SK-N-SH treated with all-trans-retinoic acid at 6 μM for 48 hours (cell line): ENCODE data around the gene CALB2.

Source experiments
- ATAC-seq: fragments of 200-7000 bp; cut with Tn5 transposase; 3 replicates; pipeline ENCODE4 v1.9.1; 2020; ENCODE audit warnings: mild to moderate bottlenecking, moderate library complexity
- ARNTL ChIP-seq: fragments of 450-650 bp; formaldehyde crosslinking; IDR thresholded peaks from 2 replicates; pipeline ENCODE4 v1.5.0; 2020; ENCODE audit warnings: low read depth, mild to moderate bottlenecking, moderate library complexity, borderline replicate concordance
- BACH2 ChIP-seq: fragments of 250-450 bp; sonication (Bioruptor Pico); IDR thresholded peaks from 2 replicates; pipeline ENCODE4 v1.9.0; 2021; ENCODE audit warnings: mild to moderate bottlenecking, borderline replicate concordance
- CSDC2 ChIP-seq: fragments of 250-450 bp; sonication (Bioruptor Pico); IDR thresholded peaks from 2 replicates; pipeline ENCODE4 v1.5.0; 2020; ENCODE audit warnings: mild to moderate bottlenecking, moderate library complexity
- ESRRG ChIP-seq: fragments of 250-450 bp; sonication (Bioruptor Pico); IDR thresholded peaks from 2 replicates; pipeline ENCODE4 v1.6.1; 2021; ENCODE audit warnings: mild to moderate bottlenecking
- GLIS3 ChIP-seq: fragments of 250-450 bp; sonication (Bioruptor Pico); IDR thresholded peaks from 2 replicates; pipeline ENCODE4 v1.5.0; 2020; ENCODE audit warnings: mild to moderate bottlenecking, moderate library complexity
- ISL1 ChIP-seq: fragments of 250-450 bp; sonication (Bioruptor Pico); IDR thresholded peaks from 2 replicates; pipeline ENCODE4 v2.1.2; 2022; ENCODE audit warnings: mild to moderate bottlenecking, moderate library complexity
- OSR1 ChIP-seq: fragments of 250-450 bp; sonication (Bioruptor Pico); IDR thresholded peaks from 2 replicates; pipeline ENCODE4 v1.8.0; 2022; ENCODE audit warnings: moderate library complexity, mild to moderate bottlenecking, inconsistent platforms
- PPARA ChIP-seq: fragments of 250-450 bp; sonication (Bioruptor Pico); IDR thresholded peaks from 2 replicates; pipeline ENCODE4 v1.5.0; 2020; ENCODE audit warnings: mild to moderate bottlenecking, borderline replicate concordance
- RARB ChIP-seq: fragments of 250-450 bp; sonication (Bioruptor Pico); IDR thresholded peaks from 2 replicates; pipeline ENCODE4 v1.8.0; 2021; ENCODE audit warnings: mild to moderate bottlenecking, moderate library complexity
- SNAI2 ChIP-seq: fragments of 250-450 bp; sonication (Bioruptor Pico); IDR thresholded peaks from 2 replicates; pipeline ENCODE4 v1.5.0; 2020; ENCODE audit warnings: mild to moderate bottlenecking, moderate library complexity
- TCF4 ChIP-seq: fragments of 250-450 bp; sonication (Bioruptor Pico); IDR thresholded peaks from 2 replicates; pipeline ENCODE4 v1.8.0; 2021; ENCODE audit warnings: mild to moderate bottlenecking, moderate library complexity, borderline replicate concordance
- TOX ChIP-seq: fragments of 250-450 bp; sonication (Bioruptor Pico); IDR thresholded peaks from 2 replicates; pipeline ENCODE4 v1.8.0; 2021; ENCODE audit warnings: mild to moderate bottlenecking, moderate library complexity, borderline replicate concordance
- ZC3H10 ChIP-seq: fragments of 250-450 bp; sonication (Bioruptor Pico); IDR thresholded peaks from 2 replicates; pipeline ENCODE4 v1.5.1; 2021; ENCODE audit warnings: mild to moderate bottlenecking, moderate library complexity
- ZFP3 ChIP-seq: fragments of 250-450 bp; sonication (Bioruptor Pico); IDR thresholded peaks from 2 replicates; pipeline ENCODE4 v1.5.0; 2020; ENCODE audit warnings: mild to moderate bottlenecking, moderate library complexity
- ZFP30 ChIP-seq: fragments of 450-650 bp; formaldehyde crosslinking; IDR thresholded peaks from 2 replicates; pipeline ENCODE4 v1.5.0; 2022; ENCODE audit warnings: mild to moderate bottlenecking, moderate library complexity
- ZNF565 ChIP-seq: fragments of 450-650 bp; formaldehyde crosslinking; conservative IDR thresholded peaks from 2 replicates; pipeline ENCODE4 v1.5.0; 2020; ENCODE audit warnings: low read depth, mild to moderate bottlenecking, moderate library complexity
- ZNF70 ChIP-seq: fragments of 450-650 bp; formaldehyde crosslinking; IDR thresholded peaks from 2 replicates; pipeline ENCODE4 v1.5.0; 2020; ENCODE audit warnings: mild to moderate bottlenecking, moderate library complexity
- ZNF8 ChIP-seq: fragments of 450-650 bp; formaldehyde crosslinking; IDR thresholded peaks from 2 replicates; pipeline ENCODE4 v1.5.0; 2020; ENCODE audit warnings: mild to moderate bottlenecking, moderate library complexity
- TF ChIP-seq, protein P1 (sequence below): fragments of 250-450 bp; sonication (Bioruptor Pico); IDR thresholded peaks from 2 replicates; pipeline ENCODE4 v1.5.0; 2020; ENCODE audit warnings: mild to moderate bottlenecking, moderate library complexity
- TF ChIP-seq, protein P2 (sequence below): fragments of 250-450 bp; sonication (Bioruptor Pico); IDR thresholded peaks from 2 replicates; pipeline ENCODE4 v1.5.1; 2020; ENCODE audit warnings: low read depth, mild to moderate bottlenecking, moderate library complexity
- TF ChIP-seq, protein P3 (sequence below): fragments of 250-450 bp; sonication (Bioruptor Pico); IDR thresholded peaks from 2 replicates; pipeline ENCODE4 v1.5.1; 2021; ENCODE audit warnings: mild to moderate bottlenecking, moderate library complexity
- TF ChIP-seq, protein P4 (sequence below): fragments of 250-450 bp; sonication (Bioruptor Pico); IDR thresholded peaks from 2 replicates; pipeline ENCODE4 v1.8.0; 2020; ENCODE audit warnings: mild to moderate bottlenecking, moderate library complexity, borderline replicate concordance
- TF ChIP-seq, protein P5 (sequence below): fragments of 250-450 bp; sonication (Bioruptor Pico); IDR thresholded peaks from 2 replicates; pipeline ENCODE4 v1.8.0; 2021; ENCODE audit warnings: low read depth, mild to moderate bottlenecking, moderate library complexity, borderline replicate concordance

Gene CALB2, protein sequence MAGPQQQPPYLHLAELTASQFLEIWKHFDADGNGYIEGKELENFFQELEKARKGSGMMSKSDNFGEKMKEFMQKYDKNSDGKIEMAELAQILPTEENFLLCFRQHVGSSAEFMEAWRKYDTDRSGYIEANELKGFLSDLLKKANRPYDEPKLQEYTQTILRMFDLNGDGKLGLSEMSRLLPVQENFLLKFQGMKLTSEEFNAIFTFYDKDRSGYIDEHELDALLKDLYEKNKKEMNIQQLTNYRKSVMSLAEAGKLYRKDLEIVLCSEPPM

DNA sequence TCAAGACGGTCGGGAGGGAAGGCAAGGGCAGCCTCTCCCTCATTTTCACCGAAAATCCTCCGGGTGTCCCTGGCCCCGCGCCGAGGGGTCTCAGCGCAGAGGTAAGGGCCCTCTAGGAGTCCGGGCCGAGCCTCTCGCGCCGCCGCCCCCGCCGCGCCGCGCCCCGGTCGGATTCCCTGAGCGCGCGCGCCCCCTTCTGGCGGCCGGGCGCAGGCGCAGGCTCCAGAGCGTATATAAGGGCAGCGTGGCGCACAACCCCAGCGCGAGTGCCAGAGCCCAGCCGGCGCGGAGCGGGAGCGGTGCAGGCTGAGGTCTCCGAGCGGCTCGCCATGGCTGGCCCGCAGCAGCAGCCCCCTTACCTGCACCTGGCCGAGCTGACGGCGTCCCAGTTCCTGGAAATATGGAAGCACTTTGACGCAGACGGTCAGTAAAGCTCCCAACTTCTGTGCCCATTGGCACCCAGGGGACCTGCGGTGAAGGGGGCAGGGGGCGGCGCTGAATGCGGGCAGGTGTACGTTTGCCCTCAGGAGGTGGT lies at the start of gene CALB2:
Gene CALB2 (plus strand): TSS at position 260 of the 535 bp plus-strand sequence. CDS start 70 bp downstream, at position 330.
- no peak for TF ChIP-seq ESRRG (CRISPR knock-in tag)
- no peak for TF ChIP-seq ZNF8 (CRISPR knock-in tag)
- TF ChIP-seq ZC3H10 (CRISPR knock-in tag), result no peak
- no peak for TF ChIP-seq TCF4
- TF ChIP-seq, protein P1, sequence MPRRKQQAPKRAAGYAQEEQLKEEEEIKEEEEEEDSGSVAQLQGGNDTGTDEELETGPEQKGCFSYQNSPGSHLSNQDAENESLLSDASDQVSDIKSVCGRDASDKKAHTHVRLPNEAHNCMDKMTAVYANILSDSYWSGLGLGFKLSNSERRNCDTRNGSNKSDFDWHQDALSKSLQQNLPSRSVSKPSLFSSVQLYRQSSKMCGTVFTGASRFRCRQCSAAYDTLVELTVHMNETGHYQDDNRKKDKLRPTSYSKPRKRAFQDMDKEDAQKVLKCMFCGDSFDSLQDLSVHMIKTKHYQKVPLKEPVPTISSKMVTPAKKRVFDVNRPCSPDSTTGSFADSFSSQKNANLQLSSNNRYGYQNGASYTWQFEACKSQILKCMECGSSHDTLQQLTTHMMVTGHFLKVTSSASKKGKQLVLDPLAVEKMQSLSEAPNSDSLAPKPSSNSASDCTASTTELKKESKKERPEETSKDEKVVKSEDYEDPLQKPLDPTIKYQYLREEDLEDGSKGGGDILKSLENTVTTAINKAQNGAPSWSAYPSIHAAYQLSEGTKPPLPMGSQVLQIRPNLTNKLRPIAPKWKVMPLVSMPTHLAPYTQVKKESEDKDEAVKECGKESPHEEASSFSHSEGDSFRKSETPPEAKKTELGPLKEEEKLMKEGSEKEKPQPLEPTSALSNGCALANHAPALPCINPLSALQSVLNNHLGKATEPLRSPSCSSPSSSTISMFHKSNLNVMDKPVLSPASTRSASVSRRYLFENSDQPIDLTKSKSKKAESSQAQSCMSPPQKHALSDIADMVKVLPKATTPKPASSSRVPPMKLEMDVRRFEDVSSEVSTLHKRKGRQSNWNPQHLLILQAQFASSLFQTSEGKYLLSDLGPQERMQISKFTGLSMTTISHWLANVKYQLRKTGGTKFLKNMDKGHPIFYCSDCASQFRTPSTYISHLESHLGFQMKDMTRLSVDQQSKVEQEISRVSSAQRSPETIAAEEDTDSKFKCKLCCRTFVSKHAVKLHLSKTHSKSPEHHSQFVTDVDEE, result no peak
- no peak for TF ChIP-seq ARNTL (CRISPR knock-in tag)
- TF ChIP-seq CSDC2, result no peak
- TF ChIP-seq BACH2, result no peak
- no peak for TF ChIP-seq GLIS3 (CRISPR knock-in tag)
- no peak for TF ChIP-seq ISL1 (CRISPR knock-in tag)
- no peak for TF ChIP-seq TOX (CRISPR knock-in tag)
- no peak for TF ChIP-seq PPARA (CRISPR knock-in tag)
- no peak for TF ChIP-seq ZFP3 (CRISPR knock-in tag)
- TF ChIP-seq, protein P2, sequence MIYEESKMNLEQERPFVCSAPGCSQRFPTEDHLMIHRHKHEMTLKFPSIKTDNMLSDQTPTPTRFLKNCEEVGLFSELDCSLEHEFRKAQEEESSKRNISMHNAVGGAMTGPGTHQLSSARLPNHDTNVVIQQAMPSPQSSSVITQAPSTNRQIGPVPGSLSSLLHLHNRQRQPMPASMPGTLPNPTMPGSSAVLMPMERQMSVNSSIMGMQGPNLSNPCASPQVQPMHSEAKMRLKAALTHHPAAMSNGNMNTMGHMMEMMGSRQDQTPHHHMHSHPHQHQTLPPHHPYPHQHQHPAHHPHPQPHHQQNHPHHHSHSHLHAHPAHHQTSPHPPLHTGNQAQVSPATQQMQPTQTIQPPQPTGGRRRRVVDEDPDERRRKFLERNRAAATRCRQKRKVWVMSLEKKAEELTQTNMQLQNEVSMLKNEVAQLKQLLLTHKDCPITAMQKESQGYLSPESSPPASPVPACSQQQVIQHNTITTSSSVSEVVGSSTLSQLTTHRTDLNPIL (CRISPR knock-in tag), result no peak
- TF ChIP-seq, protein P3, sequence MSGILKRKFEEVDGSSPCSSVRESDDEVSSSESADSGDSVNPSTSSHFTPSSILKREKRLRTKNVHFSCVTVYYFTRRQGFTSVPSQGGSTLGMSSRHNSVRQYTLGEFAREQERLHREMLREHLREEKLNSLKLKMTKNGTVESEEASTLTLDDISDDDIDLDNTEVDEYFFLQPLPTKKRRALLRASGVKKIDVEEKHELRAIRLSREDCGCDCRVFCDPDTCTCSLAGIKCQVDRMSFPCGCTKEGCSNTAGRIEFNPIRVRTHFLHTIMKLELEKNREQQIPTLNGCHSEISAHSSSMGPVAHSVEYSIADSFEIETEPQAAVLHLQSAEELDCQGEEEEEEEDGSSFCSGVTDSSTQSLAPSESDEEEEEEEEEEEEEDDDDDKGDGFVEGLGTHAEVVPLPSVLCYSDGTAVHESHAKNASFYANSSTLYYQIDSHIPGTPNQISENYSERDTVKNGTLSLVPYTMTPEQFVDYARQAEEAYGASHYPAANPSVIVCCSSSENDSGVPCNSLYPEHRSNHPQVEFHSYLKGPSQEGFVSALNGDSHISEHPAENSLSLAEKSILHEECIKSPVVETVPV (CRISPR knock-in tag), result no peak
- no peak for TF ChIP-seq ZFP30 (CRISPR knock-in tag)
- no peak for TF ChIP-seq ZNF565 (CRISPR knock-in tag)
- peak; percentile 95 for ATAC-seq

DNA sequence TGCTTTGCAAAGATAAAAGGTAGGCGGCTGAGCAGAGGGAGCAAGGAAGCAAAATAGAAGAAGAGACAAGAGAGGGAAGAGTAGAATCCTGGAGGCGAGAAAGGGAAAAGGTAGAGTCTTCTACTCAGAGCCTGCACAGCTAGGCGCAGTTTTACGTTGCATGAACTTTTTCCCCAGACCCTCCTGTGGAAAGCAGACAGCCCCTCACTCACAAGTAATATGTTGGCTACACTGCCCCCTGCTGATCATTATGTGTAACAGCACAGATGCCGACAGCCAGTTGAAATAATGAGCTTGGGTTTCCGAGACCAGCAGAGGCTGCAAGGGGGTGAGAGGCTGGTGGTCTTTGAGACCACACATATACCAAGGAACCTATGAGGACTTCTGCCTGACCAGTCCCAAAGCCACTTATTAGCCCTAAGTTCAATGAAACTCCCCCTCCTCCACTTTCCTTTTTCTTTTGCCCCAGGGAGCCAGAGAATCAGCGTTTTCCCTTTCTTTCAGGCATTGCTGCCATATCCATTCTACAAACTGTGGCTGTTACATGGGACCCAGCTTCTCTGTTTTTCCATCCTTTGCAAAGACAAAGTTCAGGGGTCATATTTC lies 46.9 kb upstream of the CALB2 start:
- ATAC-seq, result peak; percentile 31; the same call in 1 of the 3 replicates
- TF ChIP-seq ZFP3 (CRISPR knock-in tag), result no peak
- TF ChIP-seq, protein P1, result no peak
- no peak for TF ChIP-seq ZFP30 (CRISPR knock-in tag)
- no peak for TF ChIP-seq PPARA (CRISPR knock-in tag)
- no peak for TF ChIP-seq ZNF565 (CRISPR knock-in tag)
- no peak for TF ChIP-seq ZC3H10 (CRISPR knock-in tag)
- TF ChIP-seq, protein P4, sequence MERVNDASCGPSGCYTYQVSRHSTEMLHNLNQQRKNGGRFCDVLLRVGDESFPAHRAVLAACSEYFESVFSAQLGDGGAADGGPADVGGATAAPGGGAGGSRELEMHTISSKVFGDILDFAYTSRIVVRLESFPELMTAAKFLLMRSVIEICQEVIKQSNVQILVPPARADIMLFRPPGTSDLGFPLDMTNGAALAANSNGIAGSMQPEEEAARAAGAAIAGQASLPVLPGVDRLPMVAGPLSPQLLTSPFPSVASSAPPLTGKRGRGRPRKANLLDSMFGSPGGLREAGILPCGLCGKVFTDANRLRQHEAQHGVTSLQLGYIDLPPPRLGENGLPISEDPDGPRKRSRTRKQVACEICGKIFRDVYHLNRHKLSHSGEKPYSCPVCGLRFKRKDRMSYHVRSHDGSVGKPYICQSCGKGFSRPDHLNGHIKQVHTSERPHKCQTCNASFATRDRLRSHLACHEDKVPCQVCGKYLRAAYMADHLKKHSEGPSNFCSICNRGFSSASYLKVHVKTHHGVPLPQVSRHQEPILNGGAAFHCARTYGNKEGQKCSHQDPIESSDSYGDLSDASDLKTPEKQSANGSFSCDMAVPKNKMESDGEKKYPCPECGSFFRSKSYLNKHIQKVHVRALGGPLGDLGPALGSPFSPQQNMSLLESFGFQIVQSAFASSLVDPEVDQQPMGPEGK (CRISPR knock-in tag), result no peak
- TF ChIP-seq, protein P2 (CRISPR knock-in tag), result no peak
- TF ChIP-seq, protein P5, sequence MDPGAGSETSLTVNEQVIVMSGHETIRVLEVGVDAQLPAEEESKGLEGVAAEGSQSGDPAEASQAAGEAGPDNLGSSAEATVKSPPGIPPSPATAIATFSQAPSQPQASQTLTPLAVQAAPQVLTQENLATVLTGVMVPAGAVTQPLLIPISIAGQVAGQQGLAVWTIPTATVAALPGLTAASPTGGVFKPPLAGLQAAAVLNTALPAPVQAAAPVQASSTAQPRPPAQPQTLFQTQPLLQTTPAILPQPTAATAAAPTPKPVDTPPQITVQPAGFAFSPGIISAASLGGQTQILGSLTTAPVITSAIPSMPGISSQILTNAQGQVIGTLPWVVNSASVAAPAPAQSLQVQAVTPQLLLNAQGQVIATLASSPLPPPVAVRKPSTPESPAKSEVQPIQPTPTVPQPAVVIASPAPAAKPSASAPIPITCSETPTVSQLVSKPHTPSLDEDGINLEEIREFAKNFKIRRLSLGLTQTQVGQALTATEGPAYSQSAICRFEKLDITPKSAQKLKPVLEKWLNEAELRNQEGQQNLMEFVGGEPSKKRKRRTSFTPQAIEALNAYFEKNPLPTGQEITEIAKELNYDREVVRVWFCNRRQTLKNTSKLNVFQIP (CRISPR knock-in tag), result no peak
- no peak for TF ChIP-seq ZNF70
- no peak for TF ChIP-seq ESRRG (CRISPR knock-in tag)
- TF ChIP-seq ZNF8 (CRISPR knock-in tag), result no peak
- TF ChIP-seq CSDC2, result no peak
- no peak for TF ChIP-seq RARB
- no peak for TF ChIP-seq SNAI2 (CRISPR knock-in tag)
- TF ChIP-seq, protein P3 (CRISPR knock-in tag), result no peak
- TF ChIP-seq OSR1, result no peak
